Esophagus squamous epithelium (tissue), 5 donors: ENCODE results near the gene LIN7B. TPM values are rescaled to one million over a fixed set of nuclear protein-coding genes. Genes with fewer than 3 reads are reported as not detected.
A peak's percentile ranks its signal among the peaks of the same experiment; 100 is the strongest.
"Not testable (repeated sequence)": the region's sequence is repeated elsewhere in the genome, so short reads cannot be mapped to it uniquely, and the experiment has no call there.

Experiments
- DNase-seq: peaks from one replicate; lab custom pipeline; 2025; lab: John Stamatoyannopoulos, UW
- H3K27ac ChIP-seq, 4 donors: fragments of 200-600 bp; sonication (generic); one replicate each; pipeline ENCODE4 v1.5.1; 2016 to 2019; ENCODE audit warnings: mild to moderate bottlenecking in 1 of 4
- H3K27me3 ChIP-seq, 4 donors: fragments of 200-600 bp; sonication (generic); 1 replicate in 3 of 4; 2 replicates in 1 of 4; pipeline versions ENCODE4 v1.5.1 to v1.6.0; 2017 to 2021; ENCODE audit warnings: antibody characterized with exemption in 1 of 4
- H3K36me3 ChIP-seq, 3 donors: fragments of 200-600 bp; sonication (generic); one replicate each; pipeline ENCODE4 v1.5.1; 2016 to 2019
- H3K4me1 ChIP-seq, 3 donors: fragments of 200-600 bp; sonication (generic); one replicate each; pipeline ENCODE4 v1.5.1; 2017 to 2019
- H3K4me3 ChIP-seq, 4 donors: fragments of 200-600 bp; sonication (generic); 1 replicate in 3 of 4; 2 replicates in 1 of 4; pipeline ENCODE4 v1.5.1; 2016 to 2019; ENCODE audit warnings: mild to moderate bottlenecking in 2 of 4, moderate library complexity in 1 of 4
- H3K9me3 ChIP-seq, 3 donors: fragments of 200-600 bp; sonication (generic); one replicate each; pipeline ENCODE4 v1.5.1; 2016 to 2019
- CTCF ChIP-seq, 6 experiments: fragments of 450-650 bp in 4 of 6; fragments of 200-600 bp in 2 of 6; sonication (generic) in 2 of 6; IDR thresholded peaks; one replicate each; pipeline ENCODE4 v1.5.1; 2016 to 2019; ENCODE audit warnings: antibody characterized with exemption in 6 of 6, mild to moderate bottlenecking in 4 of 6, moderate library complexity in 4 of 6
- POLR2A ChIP-seq, 4 donors: fragments of 450-650 bp; IDR thresholded peaks; one replicate each; pipeline ENCODE4 v1.6.1; 2017; ENCODE audit warnings: antibody characterized with exemption in 4 of 4, mild to moderate bottlenecking in 4 of 4, moderate library complexity in 3 of 4
- WGBS, 2 donors: methylation state at CpG; one replicate each; pipeline ENCODE4 v1.1.5; 2018; 5-methylcytosine and 5-hydroxymethylcytosine counted together
- intact Hi-C: fragments of 100-400 bp; cut with DNase I; formaldehyde crosslinking; loops from one replicate; pipeline ENCODE4 v1.15.0; 2022
- total RNA-seq, 4 donors: library from RNA; depleted of rRNA; stranded (reverse); fragments of >200 nt; gene quantifications; one replicate each; pipeline ENCODE4 v1.1.0, GENCODE V29; 2016
- donor health status: DM: yes; HTN: yes; CAD: no.

LIN7B gene
- total RNA-seq, 4 donors from 2014 or later: 5.7 to 14.1 (median 10.1) TPM

- TF ChIP-seq POLR2A (IDR thresholded peaks at IDR 0.05) (peak in 3 of 4 donors; percentile 21 to 62 (median 41)), CTCF (IDR thresholded peaks at IDR 0.05) (peak in 4 of 6 experiments; percentile 12 to 49 (median 40))
- intact Hi-C loops: no loop called here
- Histone ChIP-seq H3K4me1 (peaks cover 23 to 56% (median 26%) of the 10 kb centered on the region in 3 donors), H3K27me3 (peaks cover 0 to 5% (median 0%) of the 10 kb centered on the region in 4 donors), H3K9me3 (no peaks in the 10 kb centered on the region), H3K27ac (peak within 1 kb of the TSS; percentile 93 to 98 (median 94)), H3K4me3 (peak within 1 kb of the TSS; percentile 57 to 79 (median 72)), H3K36me3 (no peaks in the 10 kb centered on the region)
- peak; percentile 73 for DNase-seq
- WGBS, 2 donors: 0% methylated on average over 18 of the region's 85 CpGs; no CpG with 5 or more reads in 1 of the 2 donors
These were observed 4.6 kb downstream of the LIN7B start, which contains the start of gene C19orf73 for GRCh38 chr19:49118565-49119410. C19orf73 (minus strand) TSS chr19:49119143; CDS start chr19:49119022, 121 bp downstream.

DNA sequence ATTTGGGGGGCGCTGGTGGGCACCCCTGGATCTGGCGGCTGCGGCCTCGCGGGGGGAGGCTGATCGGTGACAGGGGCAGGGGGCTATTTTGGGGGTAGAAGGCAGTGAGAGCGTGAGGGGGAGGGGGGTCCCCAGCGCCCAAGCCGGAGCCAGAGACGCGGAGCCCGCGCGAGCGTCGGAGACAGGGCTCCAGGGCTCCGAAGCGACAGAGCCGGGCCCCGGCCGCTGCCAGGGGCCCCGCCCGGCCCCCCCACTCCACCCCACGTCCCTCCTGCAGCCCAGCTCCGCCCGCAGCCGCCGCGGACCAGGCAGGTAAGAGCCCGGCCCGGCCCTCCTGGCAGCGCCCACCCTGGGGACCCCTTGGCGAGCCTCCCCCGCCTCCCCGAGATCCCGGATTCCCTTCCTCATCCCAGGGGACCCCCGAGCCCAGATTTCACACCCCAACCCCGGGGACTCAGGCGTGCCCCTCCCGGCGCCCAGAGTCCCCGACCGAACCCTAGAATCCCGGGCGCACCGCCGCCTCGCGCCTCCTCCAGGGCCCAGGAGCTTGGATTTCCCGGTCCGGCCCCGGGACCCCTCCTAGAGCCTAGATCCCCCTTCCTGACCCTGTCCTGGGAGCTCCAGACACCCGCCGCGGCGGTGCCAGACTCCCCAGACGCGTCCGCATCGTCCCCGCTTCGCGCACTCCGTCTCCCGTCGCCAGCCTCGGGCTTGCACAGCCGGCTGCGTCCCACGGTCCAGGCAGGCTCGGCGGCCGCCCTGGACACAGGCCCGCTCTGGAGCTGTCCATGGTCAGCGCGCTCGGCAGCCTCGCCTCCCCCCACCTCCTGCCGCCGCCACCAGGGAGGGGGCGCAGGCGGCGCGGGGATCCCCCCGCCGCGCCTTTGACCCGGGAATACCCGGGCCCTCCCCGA is 5.5 kb downstream of the LIN7B start, which contains the start of gene PPFIA3:
Gene PPFIA3 (plus strand): TSS at position 134 of the 914 bp plus-strand sequence. CDS start 8,330 bp downstream, outside the sequence.
- intact Hi-C loops: no loop called here
- WGBS, 2 donors: 0% methylated on average over 11 of the region's 90 CpGs; no CpG with 5 or more reads in 1 of the 2 donors
- H3K4me1 ChIP-seq: peaks cover 20 to 60% (median 24%) of the 10 kb centered on the region in 3 donors
- H3K4me3 ChIP-seq: peak within 1 kb of the TSS; percentile 57 to 79 (median 72)
- H3K36me3 ChIP-seq: no peaks in the 10 kb centered on the region
- peaks cover 0 to 5% (median 0%) of the 10 kb centered on the region in 4 donors for H3K27me3 ChIP-seq
- H3K27ac ChIP-seq: peak within 1 kb of the TSS; percentile 93 to 98 (median 94)
- DNase-seq: no peak
- TF ChIP-seq POLR2A (IDR thresholded peaks at IDR 0.05) (no peak), CTCF (IDR thresholded peaks at IDR 0.05) (no peak)
- no peaks in the 10 kb centered on the region for H3K9me3 ChIP-seq

- Histone ChIP-seq H3K9me3 (no peaks in the 10 kb centered on the region), H3K27me3 (peaks cover 0 to 5% (median 0%) of the 10 kb centered on the region in 4 donors), H3K27ac (peak overlapping the region in 1 of 4 donors; percentile 95), H3K4me1 (peaks cover 20 to 60% (median 25%) of the 10 kb centered on the region in 3 donors), H3K4me3 (peak overlapping the region; percentile 57 to 79 (median 72)), H3K36me3 (no peaks in the 10 kb centered on the region)
- DNase-seq: no peak
- WGBS, 2 donors: 20 to 24% methylated on average over 2 to 11 of the region's 16 CpGs
- intact Hi-C loops: no loop called here
- TF ChIP-seq POLR2A (IDR thresholded peaks at IDR 0.05) (no peak), CTCF (IDR thresholded peaks at IDR 0.05) (no peak)
These were observed 6.1 kb downstream of the LIN7B start for GRCh38 chr19:49120325-49120683.

DNA sequence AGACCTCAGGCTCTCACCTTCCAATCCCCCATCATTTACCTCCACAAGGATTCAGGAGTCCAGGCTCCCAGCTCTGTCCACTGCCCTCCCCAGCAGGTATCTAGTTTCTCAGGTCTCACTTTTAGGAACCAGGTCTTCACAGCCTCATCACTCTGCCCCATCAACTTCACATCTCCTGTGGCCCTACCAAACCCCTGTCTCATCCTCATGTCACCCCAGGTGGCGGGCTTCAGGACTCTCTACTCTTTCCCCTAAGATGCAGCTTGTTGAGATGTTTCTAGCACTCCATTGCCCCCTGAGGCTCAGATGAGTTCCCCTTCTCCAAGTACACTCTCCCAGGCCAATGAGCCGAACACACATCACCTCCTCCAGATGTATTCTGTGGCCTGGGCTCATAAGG is 6.7 kb downstream of the LIN7B start:
- Histone ChIP-seq H3K4me1 (peaks cover 20 to 62% (median 31%) of the 10 kb centered on the region in 3 donors), H3K4me3 (no peak overlapping the region), H3K9me3 (no peaks in the 10 kb centered on the region), H3K27ac (no peak overlapping the region), H3K36me3 (no peaks in the 10 kb centered on the region), H3K27me3 (peaks cover 0 to 5% (median 0%) of the 10 kb centered on the region in 4 donors)
- intact Hi-C loops: no loop called here
- no peak for TF ChIP-seq CTCF (IDR thresholded peaks at IDR 0.05)
- TF ChIP-seq POLR2A (IDR thresholded peaks at IDR 0.05): no peak
- DNase-seq: no peak
- WGBS, 2 donors: 71 to 90% methylated on average over 2 of the region's 2 CpGs

GRCh38 chr19:49121841-49122240 is 7.7 kb downstream of the LIN7B start:
- WGBS, 2 donors: 80% methylated on average over 10 of the region's 10 CpGs
- H3K4me1 ChIP-seq: peaks cover 20 to 66% (median 32%) of the 10 kb centered on the region in 3 donors
- H3K9me3 ChIP-seq, H3K27ac ChIP-seq, intact Hi-C loops, H3K4me3 ChIP-seq, H3K36me3 ChIP-seq, H3K27me3 ChIP-seq, DNase-seq: not testable (repeated sequence)

DNA sequence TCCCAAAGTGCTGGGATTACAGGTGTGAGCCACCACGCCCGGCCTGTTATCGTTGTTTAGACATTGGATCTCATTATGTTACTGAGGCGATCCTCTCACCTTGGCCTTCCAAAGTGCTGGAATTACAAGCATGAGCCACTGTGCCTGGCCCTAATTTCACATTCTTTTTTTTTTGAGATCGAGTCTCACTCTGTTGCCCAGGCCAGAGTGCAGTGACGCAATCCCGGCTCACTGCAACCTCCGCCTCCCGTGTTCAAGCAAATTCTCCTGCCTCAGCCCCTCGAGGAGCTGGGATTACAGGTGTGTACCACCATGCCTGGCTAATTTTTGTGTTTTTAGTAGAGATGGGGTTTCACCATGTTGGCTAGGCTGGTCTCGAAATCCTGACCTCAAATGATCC is 9.1 kb downstream of the LIN7B start:
- 90 to 94% methylated on average over 11 of the region's 11 CpGs for WGBS, 2 donors
- not testable (repeated sequence) for H3K36me3 ChIP-seq

More for the DNA sequence above, 9.1 kb downstream of the LIN7B start:
- H3K27me3 ChIP-seq, H3K9me3 ChIP-seq, DNase-seq, H3K27ac ChIP-seq, intact Hi-C loops, H3K4me3 ChIP-seq: not testable (repeated sequence)
- H3K4me1 ChIP-seq: peaks cover 18 to 62% (median 29%) of the 10 kb centered on the region in 3 donors
